GM12878 (cell line): ENCODE results near the gene FLOT1. TPM values are rescaled to one million over a fixed set of nuclear protein-coding genes. Genes with fewer than 3 reads are reported as not detected.

Experiments used
- ATAC-seq: fragments of 200-7000 bp; cut with Tn5 transposase; 3 replicates; pipeline ENCODE4 v1.9.1; 2020; ENCODE audit warnings: mild to moderate bottlenecking, moderate library complexity
- BruUV-seq: library from RNA; stranded (reverse); fragments of 400-500 nt; replicated peaks from 2 replicates; lab custom pipeline; 2021; lab: Mats Ljungman, UMichigan
- CTCF ChIA-PET: fragments of 300-600 bp; sonication (Branson Sonifier 250); formaldehyde crosslinking; extraction: SDS; loops from one replicate; lab custom pipeline; 2021; ENCODE audit warnings: inconsistent platforms; lab: Yijun Ruan, JAX
- POLR2A ChIA-PET: fragments of 350-600 bp; formaldehyde crosslinking; extraction: SDS; loops from one replicate; lab custom pipeline; 2021; ENCODE audit warnings: inconsistent platforms; lab: Charles Lee
- RAD21 ChIA-PET: fragments of 300-600 bp; sonication (Branson Sonifier 250); formaldehyde crosslinking; loops from one replicate; lab custom pipeline; 2023; ENCODE audit warnings: antibody characterized with exemption; ENCODE audit not compliant: unreplicated experiment; lab: Charles Lee
- SMC1A ChIA-PET: fragments of 300-600 bp; sonication (Branson Sonifier 250); formaldehyde crosslinking; loops from one replicate; lab custom pipeline; 2023; ENCODE audit not compliant: unreplicated experiment, uncharacterized antibody; lab: Charles Lee
- DNase-seq: peaks from one replicate; pipeline ENCODE4 v3.0.0-alpha.2; 2011; ENCODE audit warnings: low read depth, low spot score
- FAIRE-seq: peaks from 3 replicates; lab custom pipeline; 2011; peaks lifted over from hg19 to GRCh38; lab: Jason Lieb, UNC
- H2AFZ ChIP-seq: 2 replicates; pipeline ENCODE4 v1.6.0; 2011; ENCODE audit warnings: low read depth, low read length, control low read depth; ENCODE audit not compliant: control insufficient read depth
- H3K27ac ChIP-seq: 2 replicates; pipeline ENCODE4 v1.5.1; 2011; ENCODE audit warnings: control low read depth; ENCODE audit not compliant: control insufficient read depth, insufficient read depth
- H3K27me3 ChIP-seq, 2 experiments: replicated peaks in 1 of 2; 2 replicates each; pipeline versions ENCODE4 v1.6.0 to v1.6.1; 2011; ENCODE audit warnings: low read length in 1 of 2; ENCODE audit not compliant: control insufficient read depth in 2 of 2, insufficient read depth in 2 of 2
- H3K36me3 ChIP-seq, 2 experiments: 2 replicates each; pipeline ENCODE4 v1.5.1; 2011; ENCODE audit warnings: low read length in 1 of 2; ENCODE audit not compliant: control insufficient read depth in 2 of 2, insufficient read depth in 2 of 2
- H3K4me1 ChIP-seq: 2 replicates; pipeline ENCODE4 v1.6.1; 2011; ENCODE audit warnings: mild to moderate bottlenecking, low read length, moderate library complexity, mixed read lengths; ENCODE audit not compliant: control insufficient read depth, insufficient read depth
- H3K4me2 ChIP-seq: 2 replicates; pipeline ENCODE4 v1.6.0; 2011; ENCODE audit warnings: control low read depth; ENCODE audit not compliant: control insufficient read depth, insufficient read depth
- H3K4me3 ChIP-seq: fragments of 200-600 bp; sonication (generic); 2 replicates; pipeline ENCODE4 v1.5.1; 2016
- H3K79me2 ChIP-seq: 2 replicates; pipeline ENCODE4 v1.6.0; 2011; ENCODE audit warnings: low read length; ENCODE audit not compliant: control insufficient read depth, insufficient read depth
- H3K9ac ChIP-seq: 2 replicates; pipeline ENCODE4 v1.8.0; 2011; ENCODE audit warnings: low read length, control low read depth, mixed read lengths; ENCODE audit not compliant: control insufficient read depth, insufficient read depth
- H3K9me3 ChIP-seq: replicated peaks from 3 replicates; pipeline ENCODE4 v1.5.1; 2011; ENCODE audit warnings: mild to moderate bottlenecking, low read length; ENCODE audit not compliant: control insufficient read depth, insufficient read depth
- H4K20me1 ChIP-seq: 2 replicates; pipeline ENCODE4 v1.6.0; 2011; ENCODE audit not compliant: control insufficient read depth, insufficient read depth
- BACH1 ChIP-seq: fragments of 450-650 bp; IDR thresholded peaks from 2 replicates; pipeline ENCODE4 v1.6.1; 2017; ENCODE audit warnings: mild to moderate bottlenecking, borderline replicate concordance
- CHD4 ChIP-seq: fragments of 200-600 bp; sonication (generic); IDR thresholded peaks from 2 replicates; pipeline ENCODE4 v1.6.1; 2016; ENCODE audit warnings: mild to moderate bottlenecking
- HSF1 ChIP-seq: fragments of 150-350 bp; IDR thresholded peaks from 2 replicates; pipeline ENCODE4 v1.6.1; 2014; ENCODE audit warnings: mild to moderate bottlenecking, low read depth, low read length
- POU2F2 ChIP-seq: IDR thresholded peaks from 3 replicates; pipeline ENCODE4 v1.6.1; 2011; ENCODE audit warnings: low read depth, mild to moderate bottlenecking, low read length, borderline replicate concordance
- RAD21 ChIP-seq: IDR thresholded peaks from 2 replicates; pipeline ENCODE4 v1.6.1; 2011; ENCODE audit warnings: mild to moderate bottlenecking, low read depth, low read length, moderate library complexity; ENCODE audit not compliant: insufficient read depth
- RAD51 ChIP-seq: fragments of 450-650 bp; IDR thresholded peaks from 2 replicates; pipeline ENCODE4 v1.6.1; 2016; ENCODE audit warnings: moderate library complexity, mild to moderate bottlenecking, inconsistent platforms
- SP1 ChIP-seq: IDR thresholded peaks from one replicate; pipeline ENCODE4 v1.6.1; 2011; ENCODE audit warnings: low read depth, low read length
- SRF ChIP-seq, 2 experiments: IDR thresholded peaks; 2 replicates each; pipeline ENCODE4 v1.6.1; 2011; ENCODE audit warnings: low read depth in 2 of 2, low read length in 2 of 2, mild to moderate bottlenecking in 1 of 2, moderate library complexity in 1 of 2
- TCF12 ChIP-seq: IDR thresholded peaks from 2 replicates; pipeline ENCODE4 v1.6.1; 2011; ENCODE audit warnings: low read depth, mild to moderate bottlenecking, low read length
- WGBS: methylation state at CpG from one replicate; pipeline ENCODE4 v1.1.6; 2016; ENCODE audit warnings: low lambda C conversion rate; ENCODE audit not compliant: insufficient replicate concordance, insufficient coverage; ENCODE audit errors: missing lambda C conversion rate; 5-methylcytosine and 5-hydroxymethylcytosine counted together
- in situ Hi-C: fragments of 300-500 bp; cut with MboI; formaldehyde crosslinking; loops from 9 replicates; pipeline ENCODE4 v1.14.3; 2018; ENCODE audit warnings: mixed read lengths
- intact Hi-C: fragments of 100-400 bp; cut with micrococcal nuclease; formaldehyde crosslinking; loops from one replicate; pipeline ENCODE4 v1.14.2; 2022; ENCODE audit not compliant: unreplicated experiment
- polyA plus RNA-seq, 11 experiments: library from polyadenylated mRNA; depleted of rRNA in 4 of 11; unstranded in 6 of 11; stranded (reverse) in 5 of 11; fragments of >200 nt; fragmentation: Nextera tagmentation in 4 of 11; fragmentation: Illumina TruSeq in 1 of 11; extraction: Ambion mirVana in 4 of 11; extraction: Trizol in 1 of 11; gene quantifications; 1 replicate in 1 of 11; 2 replicates in 10 of 11; pipeline versions ENCODE4 v1.2.1 to v1.2.3, GENCODE V29; 2011 to 2016; ENCODE audit warnings: inconsistent platforms in 2 of 11, missing spikeins in 2 of 11, low read depth in 1 of 11
- total RNA-seq, 4 experiments: library from RNA; depleted of rRNA in 3 of 4; stranded (reverse); fragments of >200 nt in 3 of 4; fragmentation: Illumina TruSeq in 1 of 4; extraction: Trizol in 1 of 4; gene quantifications; 2 replicates each; pipeline versions ENCODE4 v1.2.1 to v1.2.3, GENCODE V29; 2013 to 2021
- TF ChIP-seq, protein P1 (sequence below): fragments of 450-650 bp; IDR thresholded peaks from 2 replicates; pipeline ENCODE4 v1.6.1; 2018; ENCODE audit warnings: borderline replicate concordance, mild to moderate bottlenecking; ENCODE audit not compliant: partially characterized antibody
- TF ChIP-seq, protein P2 (sequence below): IDR thresholded peaks from 2 replicates; pipeline ENCODE4 v1.6.1; 2011; ENCODE audit warnings: low read depth, low read length, improper control_type of control experiment, borderline replicate concordance
- TF ChIP-seq, protein P3 (sequence below): IDR thresholded peaks from 2 replicates; pipeline ENCODE4 v1.6.1; 2012; ENCODE audit warnings: low read depth, low read length, improper control_type of control experiment
- TF ChIP-seq, protein P4 (sequence below): fragments of 450-650 bp; IDR thresholded peaks from 2 replicates; pipeline ENCODE4 v1.6.1; 2017; ENCODE audit warnings: mild to moderate bottlenecking, moderate library complexity

The FLOT1 gene
- total and polyA plus RNA-seq, 10 of the 15 experiments (the other 5 are each of a cell fraction or from before 2014, with no cell fraction given): 12.3 to 153 (median 112) TPM

DNA sequence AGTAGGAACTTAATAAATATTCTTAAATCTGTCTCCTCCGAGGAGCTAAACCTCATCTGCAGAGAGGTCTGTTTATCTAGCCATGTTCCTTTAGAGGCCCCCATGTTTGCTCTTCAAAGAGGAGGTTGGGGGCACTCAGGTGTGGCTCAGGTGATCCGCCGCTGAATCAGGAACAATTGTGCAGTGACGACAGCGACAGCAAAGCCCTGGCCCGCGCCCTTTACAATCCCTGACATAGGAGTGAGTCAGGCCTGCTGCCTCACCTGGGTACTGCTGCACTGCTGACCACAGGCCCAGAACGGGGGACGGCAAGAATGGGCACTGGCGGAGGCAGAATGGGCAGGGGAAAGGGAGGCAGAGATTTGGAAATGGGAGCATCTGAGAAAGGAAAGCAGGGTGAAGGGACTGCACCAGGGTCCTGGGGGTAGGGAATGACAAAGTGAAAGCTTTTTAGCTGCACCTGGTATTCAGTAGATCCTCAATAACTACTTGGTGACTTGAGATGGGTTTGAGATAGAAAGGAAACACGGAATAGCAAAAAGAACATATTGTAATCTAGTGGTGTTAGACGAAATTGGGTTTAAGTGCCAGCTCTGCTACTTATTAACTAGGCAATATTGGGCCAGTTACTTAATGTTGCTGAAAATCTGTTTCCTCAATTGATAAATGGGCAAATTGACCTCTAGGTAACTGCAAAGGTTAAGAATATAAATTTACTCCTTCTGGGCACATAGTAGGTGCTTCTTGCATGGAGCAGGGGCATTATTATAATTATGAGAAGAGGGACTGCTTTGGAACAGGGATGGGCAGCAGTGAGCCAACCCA lies 7.3 kb upstream of the FLOT1 start:
- in situ Hi-C loops (no loop called here), intact Hi-C loops (no loop called here)
- DNase-seq: no peak
- no peak overlapping the region for H3K27ac ChIP-seq
- no peak overlapping the region for H3K4me2 ChIP-seq
- no TSS peak for BruUV-seq
- FAIRE-seq: no peak
- H3K79me2 ChIP-seq: no peaks in the 10 kb centered on the region
- WGBS: 73% methylated on average over 12 of the region's 12 CpGs
- no peaks in the 10 kb centered on the region for H3K36me3 ChIP-seq
- SMC1A ChIA-PET: interaction anchor here (0.7 to 1.4 kb wide), 2 partner anchors 9 to 65 kb away, joined by 3 to 5 read pairs; no protein-coding TSS in a partner anchor
- no peak overlapping the region for H2AFZ ChIP-seq
- no peak overlapping the region for H3K9ac ChIP-seq
- no peak for ATAC-seq
- CTCF ChIA-PET: interaction anchor here (1.4 kb wide), 1 partner anchor 12 kb away, joined by 5 read pairs; no protein-coding TSS in a partner anchor
- H3K4me1 ChIP-seq: no peaks in the 10 kb centered on the region
- POLR2A ChIA-PET: interaction anchor here (0.6 kb wide), 2 partner anchors 19 to 1869 kb away, joined by 3 to 4 read pairs; no protein-coding TSS in a partner anchor
- no peak overlapping the region for H3K4me3 ChIP-seq
- H3K9me3 ChIP-seq: no peaks in the 10 kb centered on the region
- H3K27me3 ChIP-seq: no peaks in the 10 kb centered on the region
- RAD21 ChIA-PET: no interaction called here
- H4K20me1 ChIP-seq: no peaks in the 10 kb centered on the region
- TF ChIP-seq POU2F2: no peak
- TF ChIP-seq, protein P1, sequence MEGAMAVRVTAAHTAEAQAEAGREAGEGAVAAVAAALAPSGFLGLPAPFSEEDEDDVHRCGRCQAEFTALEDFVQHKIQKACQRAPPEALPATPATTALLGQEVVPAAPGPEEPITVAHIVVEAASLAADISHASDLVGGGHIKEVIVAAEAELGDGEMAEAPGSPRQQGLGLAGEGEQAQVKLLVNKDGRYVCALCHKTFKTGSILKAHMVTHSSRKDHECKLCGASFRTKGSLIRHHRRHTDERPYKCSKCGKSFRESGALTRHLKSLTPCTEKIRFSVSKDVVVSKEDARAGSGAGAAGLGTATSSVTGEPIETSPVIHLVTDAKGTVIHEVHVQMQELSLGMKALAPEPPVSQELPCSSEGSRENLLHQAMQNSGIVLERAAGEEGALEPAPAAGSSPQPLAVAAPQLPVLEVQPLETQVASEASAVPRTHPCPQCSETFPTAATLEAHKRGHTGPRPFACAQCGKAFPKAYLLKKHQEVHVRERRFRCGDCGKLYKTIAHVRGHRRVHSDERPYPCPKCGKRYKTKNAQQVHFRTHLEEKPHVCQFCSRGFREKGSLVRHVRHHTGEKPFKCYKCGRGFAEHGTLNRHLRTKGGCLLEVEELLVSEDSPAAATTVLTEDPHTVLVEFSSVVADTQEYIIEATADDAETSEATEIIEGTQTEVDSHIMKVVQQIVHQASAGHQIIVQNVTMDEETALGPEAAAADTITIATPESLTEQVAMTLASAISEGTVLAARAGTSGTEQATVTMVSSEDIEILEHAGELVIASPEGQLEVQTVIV: no peak
- no peak for TF ChIP-seq RAD21
- TF ChIP-seq, protein P2, sequence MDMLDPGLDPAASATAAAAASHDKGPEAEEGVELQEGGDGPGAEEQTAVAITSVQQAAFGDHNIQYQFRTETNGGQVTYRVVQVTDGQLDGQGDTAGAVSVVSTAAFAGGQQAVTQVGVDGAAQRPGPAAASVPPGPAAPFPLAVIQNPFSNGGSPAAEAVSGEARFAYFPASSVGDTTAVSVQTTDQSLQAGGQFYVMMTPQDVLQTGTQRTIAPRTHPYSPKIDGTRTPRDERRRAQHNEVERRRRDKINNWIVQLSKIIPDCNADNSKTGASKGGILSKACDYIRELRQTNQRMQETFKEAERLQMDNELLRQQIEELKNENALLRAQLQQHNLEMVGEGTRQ: no peak
- TF ChIP-seq SP1: no peak
- no peak for TF ChIP-seq SRF (IDR thresholded peaks at IDR 0.05; ENCODE audit: low read depth in 2 of 2, low read length in 2 of 2)
- TF ChIP-seq, protein P3, sequence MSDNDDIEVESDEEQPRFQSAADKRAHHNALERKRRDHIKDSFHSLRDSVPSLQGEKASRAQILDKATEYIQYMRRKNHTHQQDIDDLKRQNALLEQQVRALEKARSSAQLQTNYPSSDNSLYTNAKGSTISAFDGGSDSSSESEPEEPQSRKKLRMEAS: no peak
- TF ChIP-seq RAD51: no peak
- TF ChIP-seq, protein P4, sequence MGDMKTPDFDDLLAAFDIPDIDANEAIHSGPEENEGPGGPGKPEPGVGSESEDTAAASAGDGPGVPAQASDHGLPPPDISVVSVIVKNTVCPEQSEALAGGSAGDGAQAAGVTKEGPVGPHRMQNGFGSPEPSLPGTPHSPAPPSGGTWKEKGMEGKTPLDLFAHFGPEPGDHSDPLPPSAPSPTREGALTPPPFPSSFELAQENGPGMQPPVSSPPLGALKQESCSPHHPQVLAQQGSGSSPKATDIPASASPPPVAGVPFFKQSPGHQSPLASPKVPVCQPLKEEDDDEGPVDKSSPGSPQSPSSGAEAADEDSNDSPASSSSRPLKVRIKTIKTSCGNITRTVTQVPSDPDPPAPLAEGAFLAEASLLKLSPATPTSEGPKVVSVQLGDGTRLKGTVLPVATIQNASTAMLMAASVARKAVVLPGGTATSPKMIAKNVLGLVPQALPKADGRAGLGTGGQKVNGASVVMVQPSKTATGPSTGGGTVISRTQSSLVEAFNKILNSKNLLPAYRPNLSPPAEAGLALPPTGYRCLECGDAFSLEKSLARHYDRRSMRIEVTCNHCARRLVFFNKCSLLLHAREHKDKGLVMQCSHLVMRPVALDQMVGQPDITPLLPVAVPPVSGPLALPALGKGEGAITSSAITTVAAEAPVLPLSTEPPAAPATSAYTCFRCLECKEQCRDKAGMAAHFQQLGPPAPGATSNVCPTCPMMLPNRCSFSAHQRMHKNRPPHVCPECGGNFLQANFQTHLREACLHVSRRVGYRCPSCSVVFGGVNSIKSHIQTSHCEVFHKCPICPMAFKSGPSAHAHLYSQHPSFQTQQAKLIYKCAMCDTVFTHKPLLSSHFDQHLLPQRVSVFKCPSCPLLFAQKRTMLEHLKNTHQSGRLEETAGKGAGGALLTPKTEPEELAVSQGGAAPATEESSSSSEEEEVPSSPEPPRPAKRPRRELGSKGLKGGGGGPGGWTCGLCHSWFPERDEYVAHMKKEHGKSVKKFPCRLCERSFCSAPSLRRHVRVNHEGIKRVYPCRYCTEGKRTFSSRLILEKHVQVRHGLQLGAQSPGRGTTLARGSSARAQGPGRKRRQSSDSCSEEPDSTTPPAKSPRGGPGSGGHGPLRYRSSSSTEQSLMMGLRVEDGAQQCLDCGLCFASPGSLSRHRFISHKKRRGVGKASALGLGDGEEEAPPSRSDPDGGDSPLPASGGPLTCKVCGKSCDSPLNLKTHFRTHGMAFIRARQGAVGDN: no peak
- TF ChIP-seq TCF12: no peak
- TF ChIP-seq BACH1: no peak
- TF ChIP-seq CHD4: no peak
- TF ChIP-seq HSF1: no peak
